HG03432 (cell line): ENCODE results near the gene AMT.

ENCODE experiments used
- ATAC-seq: cut with Tn5 transposase; IDR thresholded peaks from one replicate; pipeline ENCODE4 v1.9.1; 2021; ENCODE audit warnings: mild to moderate bottlenecking, moderate library complexity; ENCODE audit not compliant: unreplicated experiment

Gene AMT

DNA sequence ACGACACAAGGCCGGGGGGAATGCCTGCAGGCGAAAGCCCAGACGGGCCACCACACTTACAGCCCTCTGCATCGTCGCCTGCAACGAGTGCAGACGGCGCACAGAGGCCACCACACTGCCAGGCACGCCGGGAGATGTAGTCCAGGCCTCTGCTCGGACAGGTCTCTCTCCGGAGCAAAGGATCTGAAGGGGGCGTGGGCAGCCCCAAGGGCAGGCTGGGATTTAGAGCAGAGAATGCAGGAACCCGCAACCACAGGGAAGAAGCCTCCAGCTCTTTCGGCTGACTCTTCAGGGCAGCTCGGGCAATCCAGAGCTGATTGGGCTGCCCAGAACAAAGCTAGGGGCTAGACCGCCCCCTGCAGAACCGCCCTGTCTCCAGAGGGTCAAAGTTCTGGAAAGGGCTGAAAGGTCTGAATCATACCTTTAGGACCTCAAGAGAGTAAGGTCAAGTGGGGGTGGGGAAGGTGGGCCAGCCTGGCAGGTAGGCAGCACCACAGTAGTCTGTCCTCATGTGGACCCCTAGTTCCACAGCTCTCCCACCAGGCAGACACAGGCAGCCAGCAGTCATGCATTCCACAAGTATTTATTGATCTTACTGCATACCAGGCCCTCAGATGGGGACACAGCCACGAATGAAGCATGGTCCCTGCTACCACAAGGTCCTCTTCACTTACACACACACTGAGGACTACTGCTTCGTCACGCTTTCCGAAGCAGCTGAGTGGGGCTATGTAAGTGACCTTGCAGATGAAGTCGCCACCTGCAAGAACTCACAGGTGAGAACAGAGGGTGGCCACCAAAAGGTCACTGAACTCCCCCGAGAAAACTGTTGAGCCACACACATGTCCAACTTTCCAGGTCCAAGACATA, at the start of gene AMT:
TSS of gene AMT (minus strand) at position 95 of the 870 bp plus-strand sequence. CDS start at position 72, 23 bp downstream.
- ATAC-seq, result no peak

DNA sequence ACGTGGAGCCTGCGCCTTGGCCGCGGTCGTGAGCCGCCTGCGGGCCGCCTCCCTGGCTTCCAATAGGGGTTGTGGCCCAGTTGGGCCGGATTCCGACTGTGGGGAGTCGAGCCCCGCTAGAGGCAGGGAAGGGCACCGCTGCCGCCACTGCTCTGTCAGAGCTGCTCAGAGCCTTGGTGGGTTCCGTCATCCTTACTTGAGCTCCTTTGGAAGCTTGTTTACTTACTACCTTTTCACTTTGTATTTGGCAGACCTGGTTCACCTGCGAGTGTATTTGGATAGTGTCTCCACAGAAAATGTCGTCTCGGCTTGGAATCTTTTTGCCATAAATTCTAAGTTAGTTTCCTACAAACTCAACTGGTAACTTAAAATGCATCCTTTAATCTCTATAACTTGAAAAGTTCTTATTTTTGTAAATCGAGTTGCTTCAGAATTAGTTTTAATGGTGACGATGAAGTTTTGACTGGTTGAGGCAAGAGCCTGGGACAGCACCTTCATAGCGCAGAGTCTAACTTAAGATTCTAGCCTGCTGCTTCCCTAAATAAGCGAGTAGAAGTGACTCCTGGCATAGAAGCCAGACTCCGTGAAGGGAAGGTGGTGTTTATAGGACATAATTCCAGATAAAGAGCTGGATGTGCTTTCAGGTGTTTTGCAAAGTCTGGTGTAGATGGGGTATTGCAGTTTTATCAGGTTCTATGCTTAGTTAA, 48.6 kb upstream of the AMT start:
- ATAC-seq, result peak; percentile 23

DNA sequence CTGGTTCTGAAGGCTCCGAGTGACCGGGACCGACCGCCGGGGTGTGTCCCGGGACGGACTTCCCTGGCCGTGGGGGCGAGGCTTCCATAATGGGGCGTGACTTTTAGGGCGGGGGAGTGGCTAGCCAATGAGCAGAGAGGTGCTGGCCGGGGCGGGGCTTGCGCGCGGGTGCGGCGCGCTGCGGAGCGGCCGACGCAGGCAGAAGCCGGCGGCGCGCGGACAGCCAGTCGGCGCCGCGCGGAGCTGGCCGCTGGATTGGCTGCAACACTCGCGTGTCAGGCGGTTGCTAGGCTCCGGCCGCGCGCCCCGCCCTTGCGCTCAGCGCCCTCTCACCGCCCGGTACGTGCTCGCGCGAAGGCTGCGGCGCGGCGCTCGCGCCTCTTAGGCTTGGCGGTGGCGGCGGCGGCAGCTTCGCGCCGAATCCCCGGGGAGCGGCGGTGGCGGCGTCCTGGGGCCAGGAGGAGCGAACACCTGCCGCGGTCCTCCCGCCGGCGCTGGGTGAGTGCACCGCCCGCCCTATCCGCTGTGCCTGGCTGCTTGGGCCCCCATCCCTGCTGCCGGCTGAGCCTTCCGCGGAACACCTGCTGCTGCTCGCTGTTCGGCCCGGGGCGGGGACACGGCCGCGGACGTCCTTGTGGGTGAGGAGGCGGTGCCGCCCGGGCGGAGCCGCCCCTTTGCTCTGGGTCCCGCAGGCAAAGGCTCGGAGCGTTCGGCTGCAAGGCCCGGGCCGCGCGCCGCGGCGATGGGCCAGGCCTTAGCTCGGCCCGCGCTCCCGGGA, 47.9 kb upstream of the AMT start, which contains the start of gene DAG1:
TSS of gene DAG1 (plus strand) at position 332 of the 778 bp plus-strand sequence. CDS start 40,268 bp downstream, outside the sequence.
- ATAC-seq, result peak; percentile 85

- ATAC-seq, result peak; percentile 1
These were observed 47.0 kb upstream of the AMT start for GRCh38 chr3:49469037-49469935.

DNA sequence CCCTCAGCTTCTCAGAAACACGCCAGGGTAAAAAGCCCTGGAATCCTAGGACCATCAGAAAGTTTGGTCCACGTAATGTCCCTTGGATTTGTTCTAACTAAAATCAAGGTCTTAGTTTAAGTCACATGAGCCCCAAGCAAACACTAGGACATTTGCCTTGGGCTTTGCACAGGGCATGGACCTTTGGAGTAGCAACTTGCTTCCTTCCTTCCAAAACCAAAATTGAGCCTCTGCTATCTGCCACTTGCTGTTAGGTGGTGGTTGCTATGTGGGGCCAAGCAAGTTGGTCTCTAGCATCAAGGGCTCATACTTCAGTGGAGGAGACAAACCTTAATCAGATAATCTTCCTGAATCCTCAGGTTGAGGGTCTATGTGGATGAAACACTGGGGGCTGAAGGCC, 43.8 kb upstream of the AMT start:
- ATAC-seq, result no peak

DNA sequence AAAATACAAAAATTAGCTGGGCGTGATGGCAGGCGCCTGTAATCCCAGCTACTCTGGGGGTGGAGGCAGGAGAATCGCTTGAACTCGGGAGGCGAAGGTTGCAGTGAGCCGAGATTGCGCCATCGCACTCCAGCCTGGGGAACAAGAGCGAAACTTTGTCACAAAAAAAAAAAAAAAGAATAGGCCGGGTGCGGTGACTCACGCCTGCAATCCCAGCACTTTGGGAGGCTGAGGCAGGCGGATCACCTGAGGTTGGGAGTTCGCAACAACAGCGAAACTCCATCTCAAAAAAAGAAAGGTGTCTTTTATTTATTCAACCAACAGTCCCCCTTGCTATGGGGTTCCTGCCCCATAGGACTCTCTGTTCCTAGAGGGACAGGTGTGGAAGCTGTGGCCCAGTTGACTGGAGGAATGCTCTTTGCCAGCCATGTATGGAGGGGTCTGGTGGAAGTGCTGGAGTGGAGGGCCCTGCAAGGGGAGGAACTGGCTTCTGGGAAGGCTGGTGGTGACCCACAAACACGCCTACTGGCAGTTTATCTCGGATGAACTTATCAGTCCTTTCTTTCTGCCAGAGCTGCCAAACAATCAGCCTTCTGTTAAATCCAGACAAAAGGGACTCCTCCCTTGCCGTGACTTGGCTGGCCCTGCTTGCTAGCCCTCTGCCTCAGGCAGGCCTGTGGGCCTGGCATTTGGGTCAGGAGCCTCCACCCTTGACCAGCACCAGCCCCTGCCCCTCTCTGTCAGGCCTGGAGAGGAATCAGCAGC, 43.2 kb upstream of the AMT start:
- ATAC-seq, result no peak

- ATAC-seq, result no peak
These were observed 39.9 kb upstream of the AMT start for GRCh38 chr3:49462222-49462621.

GRCh38 chr3:49461443-49462171, 39.3 kb upstream of the AMT start:
- ATAC-seq, result no peak

- ATAC-seq, result no peak
These were observed 38.7 kb upstream of the AMT start for GRCh38 chr3:49460956-49461355.

- ATAC-seq, result no peak
These were observed 38.1 kb upstream of the AMT start for GRCh38 chr3:49460188-49460890.

DNA sequence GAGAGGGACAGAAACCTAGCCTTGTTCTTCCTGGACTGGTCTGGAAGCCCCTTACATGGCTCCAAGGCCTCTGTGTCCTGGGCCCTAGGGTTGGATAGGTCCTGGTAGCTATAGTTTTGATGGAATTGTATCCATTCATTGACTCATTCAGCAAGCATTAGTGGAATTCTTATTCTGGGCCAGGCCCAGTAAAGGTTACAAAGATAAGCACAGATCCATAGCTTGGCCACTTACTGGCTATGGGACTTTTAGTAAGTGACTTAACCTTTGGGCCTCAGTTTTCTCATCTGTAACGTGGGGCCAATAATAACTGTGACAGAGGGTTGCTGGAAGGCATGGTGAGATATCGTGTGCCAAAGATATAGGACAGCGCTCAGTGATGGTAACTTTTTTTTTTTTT, 34.2 kb upstream of the AMT start:
- ATAC-seq, result no peak

GRCh38 chr3:49454898-49455681, 32.8 kb upstream of the AMT start:
- no peak for ATAC-seq

DNA sequence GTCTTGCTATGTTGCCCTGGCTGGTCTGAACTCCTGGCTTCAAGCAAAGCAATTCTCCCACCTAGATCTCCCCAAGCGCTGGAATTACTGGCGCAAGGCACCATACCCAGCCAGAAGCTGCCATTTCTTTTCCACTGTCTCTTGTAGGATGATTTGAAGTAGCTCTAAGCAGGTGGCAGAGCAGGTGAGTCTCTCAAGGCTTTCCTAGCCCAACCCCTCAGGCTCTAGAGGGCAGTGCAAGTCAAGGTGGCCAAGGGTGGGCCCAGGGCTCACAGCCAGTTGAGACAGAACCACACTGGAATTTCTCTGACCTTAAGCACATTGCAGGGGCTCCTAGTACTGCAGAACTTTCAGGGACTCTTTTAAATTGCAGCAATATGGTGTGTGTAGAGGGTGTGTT, 32.2 kb upstream of the AMT start:
- no peak for ATAC-seq

- ATAC-seq, result no peak
These were observed 31.3 kb upstream of the AMT start for GRCh38 chr3:49453621-49454020.

DNA sequence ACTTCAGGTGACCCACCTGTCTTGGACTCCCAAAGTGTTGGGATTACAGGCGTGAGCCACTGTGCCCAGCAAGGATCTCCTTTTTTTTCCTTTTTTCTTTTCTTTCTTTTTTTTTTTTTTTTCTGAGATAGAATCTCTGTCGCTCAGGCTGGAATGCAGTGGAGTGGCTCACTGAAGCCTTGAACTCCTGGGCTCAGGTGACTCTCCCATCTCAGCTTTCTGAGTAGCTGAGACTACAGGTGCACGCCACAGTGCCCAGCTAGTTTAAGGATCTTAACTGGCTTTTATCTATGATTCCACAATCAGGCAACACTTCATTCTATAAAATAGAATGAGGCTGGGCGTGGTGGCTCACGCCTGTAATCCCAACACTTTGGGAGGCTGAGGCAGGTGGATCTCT, 23.1 kb upstream of the AMT start:
- no peak for ATAC-seq

- no peak for ATAC-seq
These were observed 12.5 kb upstream of the AMT start for GRCh38 chr3:49434731-49435130.

GRCh38 chr3:49428752-49429080, 6.4 kb upstream of the AMT start:
- peak; percentile 16 for ATAC-seq

DNA sequence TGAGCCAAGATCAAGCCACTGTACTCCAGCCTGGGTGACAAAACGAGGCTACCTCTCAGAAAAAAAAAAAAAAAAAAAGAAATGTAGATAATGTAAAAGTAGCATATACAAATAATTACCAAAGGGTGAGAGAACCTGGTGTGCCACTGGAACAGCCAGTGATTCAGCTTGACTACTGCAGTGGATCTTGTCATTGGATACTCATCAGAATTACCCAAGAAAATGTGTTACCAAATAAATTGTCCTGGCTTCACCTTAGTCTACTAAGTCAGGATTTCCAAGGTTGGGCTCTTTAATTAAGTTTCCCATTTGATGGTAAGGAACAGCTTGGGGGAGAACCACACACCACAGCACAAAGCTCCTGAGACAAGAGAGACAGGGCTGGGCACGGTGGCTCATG, 5.3 kb upstream of the AMT start:
- ATAC-seq, result no peak
